H9 (cell line): ENCODE results near the gene ARG1. TPM values are rescaled to one million over a fixed set of nuclear protein-coding genes. Genes with fewer than 3 reads are reported as not detected.

Source experiments
- DNase-seq: peaks from one replicate; pipeline ENCODE4 v3.0.0-alpha.2; 2017
- H2AFZ ChIP-seq: one replicate; pipeline ENCODE4 v1.6.1; 2013; ENCODE audit warnings: mild to moderate bottlenecking, low read length, control low read depth, moderate library complexity
- H2AK5ac ChIP-seq: 2 replicates; pipeline ENCODE4 v1.6.1; 2013; ENCODE audit warnings: low read length, control low read depth, mixed read lengths; ENCODE audit not compliant: insufficient read length
- H2BK120ac ChIP-seq: one replicate; pipeline ENCODE4 v1.6.1; 2013; ENCODE audit warnings: low read depth, mild to moderate bottlenecking, low read length, control low read depth, inconsistent platforms; ENCODE audit not compliant: poor library complexity, severe bottlenecking
- H2BK12ac ChIP-seq: 2 replicates; pipeline ENCODE4 v1.6.1; 2013; ENCODE audit warnings: low read length, control low read depth, mixed read lengths, low read depth; ENCODE audit not compliant: insufficient read length
- H2BK15ac ChIP-seq: 2 replicates; pipeline ENCODE4 v1.6.1; 2013; ENCODE audit warnings: low read depth, low read length, control low read depth
- H2BK20ac ChIP-seq: one replicate; pipeline ENCODE4 v1.6.1; 2013; ENCODE audit warnings: low read depth, mild to moderate bottlenecking, low read length, control low read depth, inconsistent platforms; ENCODE audit not compliant: poor library complexity, severe bottlenecking
- H2BK5ac ChIP-seq: 2 replicates; pipeline ENCODE4 v1.6.1; 2013; ENCODE audit warnings: low read length, control low read depth, mixed read lengths; ENCODE audit not compliant: insufficient read length
- H3K14ac ChIP-seq: 2 replicates; pipeline ENCODE4 v1.6.1; 2013; ENCODE audit warnings: low read length, control low read depth; ENCODE audit not compliant: insufficient read depth
- H3K18ac ChIP-seq: 2 replicates; pipeline ENCODE4 v1.6.1; 2013; ENCODE audit warnings: low read depth, mild to moderate bottlenecking, mixed read lengths, low read length, control low read depth; ENCODE audit not compliant: insufficient read length
- H3K23ac ChIP-seq: 2 replicates; pipeline ENCODE4 v1.6.1; 2013; ENCODE audit warnings: low read length, control low read depth, mixed read lengths, low read depth; ENCODE audit not compliant: insufficient read length
- H3K23me2 ChIP-seq: 2 replicates; pipeline ENCODE4 v1.6.1; 2013; ENCODE audit warnings: low read depth, mild to moderate bottlenecking, mixed read lengths, low read length, control low read depth; ENCODE audit not compliant: insufficient read length, poor library complexity, severe bottlenecking
- H3K27ac ChIP-seq: 2 replicates; pipeline ENCODE4 v1.5.1; 2013; ENCODE audit warnings: low read length, control low read depth, mixed read lengths, low read depth; ENCODE audit not compliant: insufficient read length
- H3K27me3 ChIP-seq: 2 replicates; pipeline ENCODE4 v1.6.1; 2013; ENCODE audit warnings: low read length, control low read depth, inconsistent platforms; ENCODE audit not compliant: insufficient read depth
- H3K4ac ChIP-seq: 2 replicates; pipeline ENCODE4 v1.6.1; 2013; ENCODE audit warnings: low read depth, mild to moderate bottlenecking, control low read depth, inconsistent platforms, low read length, moderate library complexity
- H3K4me1 ChIP-seq: 2 replicates; pipeline ENCODE4 v1.6.1; 2013; ENCODE audit warnings: low read length, control low read depth, inconsistent platforms; ENCODE audit not compliant: insufficient read depth
- H3K4me2 ChIP-seq: 2 replicates; pipeline ENCODE4 v1.6.1; 2013; ENCODE audit warnings: low read length, control low read depth, mixed read lengths; ENCODE audit not compliant: insufficient read length, insufficient read depth
- H3K56ac ChIP-seq: 2 replicates; pipeline ENCODE4 v1.6.1; 2013; ENCODE audit warnings: low read depth, mild to moderate bottlenecking, mixed read lengths, low read length, control low read depth; ENCODE audit not compliant: insufficient read length
- H3K79me1 ChIP-seq: 2 replicates; pipeline ENCODE4 v1.6.1; 2013; ENCODE audit warnings: low read depth, mild to moderate bottlenecking, moderate library complexity, low read length, control low read depth, inconsistent platforms; ENCODE audit not compliant: insufficient read depth, poor library complexity, severe bottlenecking
- H3K79me2 ChIP-seq: 2 replicates; pipeline ENCODE4 v1.6.1; 2013; ENCODE audit warnings: low read length, control low read depth, inconsistent platforms; ENCODE audit not compliant: insufficient read depth
- H3K9ac ChIP-seq: 2 replicates; pipeline ENCODE4 v1.6.1; 2013; ENCODE audit warnings: low read length, control low read depth, mixed read lengths; ENCODE audit not compliant: insufficient read length; ENCODE audit errors: extremely low read depth
- H3K9me3 ChIP-seq: one replicate; pipeline ENCODE4 v1.6.1; 2013; ENCODE audit warnings: low read depth, low read length, inconsistent platforms; ENCODE audit not compliant: control insufficient read depth
- H3T11ph ChIP-seq: one replicate; pipeline ENCODE4 v1.6.1; 2013; ENCODE audit warnings: mild to moderate bottlenecking, low read length, control low read depth, inconsistent platforms
- H4K20me1 ChIP-seq: one replicate; pipeline ENCODE4 v1.6.1; 2013; ENCODE audit not compliant: control insufficient read depth, insufficient read length, insufficient read depth
- H4K5ac ChIP-seq: 2 replicates; pipeline ENCODE4 v1.6.1; 2013; ENCODE audit warnings: low read depth, mild to moderate bottlenecking, mixed read lengths, low read length, control low read depth; ENCODE audit not compliant: insufficient read length
- H4K8ac ChIP-seq: replicated peaks from 2 replicates; pipeline ENCODE4 v1.6.1; 2013; ENCODE audit warnings: low read length, control low read depth, mixed read lengths, low read depth; ENCODE audit not compliant: insufficient read length
- H4K91ac ChIP-seq: 2 replicates; pipeline ENCODE4 v1.6.1; 2013; ENCODE audit warnings: low read depth, mild to moderate bottlenecking, moderate library complexity, mixed read lengths, low read length, control low read depth; ENCODE audit not compliant: insufficient read length
- H3K27ac Mint-ChIP-seq, 3 experiments: 2 replicates in 2 of 3; 3 replicates in 1 of 3; pipeline ENCODE4 v1.8.0; 2020 to 2021; ENCODE audit warnings: mixed read lengths in 3 of 3, mild to moderate bottlenecking in 1 of 3, moderate library complexity in 1 of 3
- H3K27me3 Mint-ChIP-seq: 2 replicates; pipeline ENCODE4 v1.8.0; 2021; ENCODE audit warnings: low read depth, mild to moderate bottlenecking, moderate library complexity, mixed read lengths
- H3K36me3 Mint-ChIP-seq, 3 experiments: 2 replicates in 2 of 3; 3 replicates in 1 of 3; pipeline ENCODE4 v1.8.0; 2020 to 2021; ENCODE audit warnings: low read depth in 3 of 3, mixed read lengths in 3 of 3; ENCODE audit not compliant: insufficient read depth in 1 of 3
- H3K4me1 Mint-ChIP-seq, 2 experiments: 2 replicates each; pipeline ENCODE4 v1.8.0; 2020; ENCODE audit warnings: mixed read lengths in 2 of 2
- H3K4me3 Mint-ChIP-seq, 2 experiments: 2 replicates in 1 of 2; 3 replicates in 1 of 2; pipeline ENCODE4 v1.8.0; 2020 to 2021; ENCODE audit warnings: mild to moderate bottlenecking in 2 of 2, mixed read lengths in 2 of 2, moderate library complexity in 1 of 2
- H3K9me3 Mint-ChIP-seq, 2 experiments: 2 replicates in 1 of 2; 3 replicates in 1 of 2; pipeline ENCODE4 v1.8.0; 2020; ENCODE audit warnings: mild to moderate bottlenecking in 2 of 2, mixed read lengths in 2 of 2, moderate library complexity in 1 of 2
- CTCF ChIP-seq: fragments of 200-600 bp; sonication (generic); conservative IDR thresholded peaks from 3 replicates; pipeline ENCODE4 v1.8.0; 2021; ENCODE audit warnings: antibody characterized with exemption, mild to moderate bottlenecking
- WGBS: extraction: QIAGEN DNeasy Blood & Tissue Kit; methylation state at CpG from one replicate; pipeline ENCODE4 v1.1.7; 2013; ENCODE audit warnings: missing lambda C conversion rate, low lambda C conversion rate, mixed read lengths; ENCODE audit not compliant: insufficient read length; ENCODE audit errors: extremely low coverage; 5-methylcytosine and 5-hydroxymethylcytosine counted together
- total RNA-seq: library from RNA; stranded (reverse); gene quantifications from 2 replicates; pipeline ENCODE4 v1.2.1, GENCODE V29; 2021

ARG1 gene
- total RNA-seq, 1 experiment from 2014 or later = not detected

- DNase-seq = no peak
- no peak overlapping the region for H2AK5ac ChIP-seq
Observed at GRCh38 chr6:131615275-131615674, 42.2 kb downstream of the ARG1 start.

More at GRCh38 chr6:131615275-131615674, 42.2 kb downstream of the ARG1 start:
- Histone ChIP-seq H2BK12ac (no peak overlapping the region), H4K91ac (no peak overlapping the region), H3K23ac (no peak overlapping the region), H3K18ac (no peak overlapping the region), H3K27me3 (no peaks in the 10 kb centered on the region), H3K14ac (no peak overlapping the region), H3K79me2 (no peaks in the 10 kb centered on the region), H3K4me1 (no peaks in the 10 kb centered on the region), H2BK15ac (0 out of 2 replicates have a peak overlapping the region, but pooled peaks have one; percentile 94), H2BK20ac (no peak overlapping the region), H3K23me2 (no peaks in the 10 kb centered on the region), H3K56ac (no peak overlapping the region), H3K9me3 (no peaks in the 10 kb centered on the region), H4K8ac (no peak overlapping the region), H2BK5ac (no peak overlapping the region), H4K5ac (no peak overlapping the region), H3K4ac (no peak overlapping the region), H3K79me1 (no peaks in the 10 kb centered on the region), H3K27ac (no peak overlapping the region), H3K4me2 (no peak overlapping the region), H2BK120ac (no peak overlapping the region), H3T11ph (no peak overlapping the region), H4K20me1 (no peaks in the 10 kb centered on the region), H3K9ac (peak overlapping the region; percentile 23), H2AFZ (no peak overlapping the region)
- no CpG with 5 or more reads among the region's 4 CpGs for WGBS
- TF ChIP-seq CTCF = no peak
- H3K4me1 Mint-ChIP-seq = no peaks in the 10 kb centered on the region
- H3K4me3 Mint-ChIP-seq = no peak overlapping the region
- peaks cover 3 to 45% (median 27%) of the 10 kb centered on the region in 3 experiments; a peak in 5 of 7 replicates for H3K36me3 Mint-ChIP-seq
- no peaks in the 10 kb centered on the region for H3K9me3 Mint-ChIP-seq
- H3K27ac Mint-ChIP-seq = no peak overlapping the region
- no peaks in the 10 kb centered on the region for H3K27me3 Mint-ChIP-seq
